ENCODE results near the gene ZFP36L2. TPM values are rescaled to one million over a fixed set of nuclear protein-coding genes. Genes with fewer than 3 reads are reported as not detected.

ZFP36L2 gene
- total RNA-seq, 1 experiment from 2014 or later = 105 TPM

DNA sequence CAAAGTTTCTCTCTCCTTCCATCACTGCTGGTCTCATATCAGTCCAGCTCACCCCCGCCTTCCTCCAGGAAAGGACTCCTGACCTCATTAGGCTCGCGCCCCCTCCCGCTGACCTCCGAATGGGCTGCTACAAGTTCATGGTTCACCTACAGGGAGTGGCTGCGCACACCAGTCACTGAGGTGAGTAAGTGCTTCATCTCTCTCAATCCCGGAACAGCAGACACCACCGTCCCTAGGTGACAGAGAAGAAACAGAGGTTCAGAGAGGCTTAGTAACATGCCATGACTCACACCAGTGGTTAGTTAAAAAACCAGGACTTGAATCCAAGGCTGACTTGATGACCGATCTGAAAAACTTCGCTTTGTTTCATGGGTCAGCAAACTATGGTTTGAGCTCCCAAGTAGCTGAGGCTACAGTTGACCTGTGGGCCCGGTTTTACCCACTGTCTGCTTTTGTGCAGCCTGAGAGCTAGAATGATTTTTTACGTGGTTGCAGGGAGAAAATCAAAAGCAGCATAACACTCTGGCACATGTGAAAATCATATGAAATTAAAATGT is 42.0 kb downstream of the ZFP36L2 start:
- H4K20me1 ChIP-seq (ENCODE audit: control insufficient read depth, insufficient read depth, insufficient read length) = no peaks in the 10 kb centered on the region

More for the DNA sequence above, 42.0 kb downstream of the ZFP36L2 start:
- no peak for DNase-seq
- Histone ChIP-seq H2AK5ac (ENCODE audit: insufficient read length, low read length) (no peak overlapping the region), H2BK15ac (ENCODE audit: low read depth, low read length) (no peak overlapping the region), H3K18ac (ENCODE audit: insufficient read length, low read depth, low read length) (no peak overlapping the region), H2AFZ (ENCODE audit: low read length) (no peak overlapping the region), H3T11ph (ENCODE audit: low read length) (no peak overlapping the region), H3K56ac (ENCODE audit: insufficient read length, low read depth, low read length) (no peak overlapping the region), H2BK12ac (ENCODE audit: insufficient read length, low read depth, low read length) (no peak overlapping the region), H2BK20ac (ENCODE audit: low read depth, low read length, poor library complexity, severe bottlenecking) (no peak overlapping the region), H3K14ac (ENCODE audit: insufficient read depth, low read length) (no peak overlapping the region), H4K5ac (ENCODE audit: insufficient read length, low read depth, low read length) (no peak overlapping the region), H3K4me1 (ENCODE audit: insufficient read depth, low read length) (peaks cover 25% of the 10 kb centered on the region), H3K27ac (ENCODE audit: insufficient read length, low read depth, low read length) (no peak overlapping the region), H3K9me3 (ENCODE audit: control insufficient read depth, low read depth, low read length) (no peaks in the 10 kb centered on the region), H3K9ac (ENCODE audit: extremely low read depth, insufficient read length, low read length) (no peak overlapping the region), H3K4ac (ENCODE audit: low read depth, low read length) (no peak overlapping the region), H3K79me1 (ENCODE audit: insufficient read depth, low read depth, low read length, poor library complexity, severe bottlenecking) (no peaks in the 10 kb centered on the region), H3K4me2 (ENCODE audit: insufficient read depth, insufficient read length, low read length) (no peak overlapping the region), H2BK120ac (ENCODE audit: low read depth, low read length, poor library complexity, severe bottlenecking) (no peak overlapping the region), H3K23me2 (ENCODE audit: insufficient read length, low read depth, low read length, poor library complexity, severe bottlenecking) (no peaks in the 10 kb centered on the region), H3K23ac (ENCODE audit: insufficient read length, low read depth, low read length) (no peak overlapping the region), H2BK5ac (ENCODE audit: insufficient read length, low read length) (no peak overlapping the region), H3K79me2 (ENCODE audit: insufficient read depth, low read length) (no peaks in the 10 kb centered on the region), H4K8ac (replicated peaks; ENCODE audit: insufficient read length, low read depth, low read length) (no peak overlapping the region), H3K27me3 (ENCODE audit: insufficient read depth, low read length) (no peaks in the 10 kb centered on the region), H4K91ac (ENCODE audit: insufficient read length, low read depth, low read length) (no peak overlapping the region)
- Mint-ChIP-seq H3K4me1 (peaks cover 62 to 67% of the 10 kb centered on the region in 2 experiments), H3K36me3 (ENCODE audit: insufficient read depth in 1 of 3, low read depth in 3 of 3) (no peaks in the 10 kb centered on the region), H3K9me3 (no peaks in the 10 kb centered on the region; a peak in 1 of 5 replicates), H3K4me3 (no peak overlapping the region), H3K27me3 (ENCODE audit: low read depth) (0 out of 2 replicates have a peak, but pooled peaks cover 1% of the 10 kb centered on the region), H3K27ac (peak overlapping the region in 2 of 3 experiments; percentile 33 to 74; a peak in 5 of 7 replicates)
- WGBS (ENCODE audit: extremely low coverage, insufficient read length, low lambda C conversion rate) = no CpG with 5 or more reads among the region's 12 CpGs
- no peak for TF ChIP-seq CTCF (conservative IDR thresholded peaks at IDR 0.05)
